Measurements from ENCODE around the gene WBP2. TPM values are rescaled to one million over a fixed set of nuclear protein-coding genes. Genes with fewer than 3 reads are reported as not detected.

Gene WBP2
- total and polyA plus RNA-seq, 5 donors from 2014 or later: 77.7 to 118 (median 92.2) TPM

DNA sequence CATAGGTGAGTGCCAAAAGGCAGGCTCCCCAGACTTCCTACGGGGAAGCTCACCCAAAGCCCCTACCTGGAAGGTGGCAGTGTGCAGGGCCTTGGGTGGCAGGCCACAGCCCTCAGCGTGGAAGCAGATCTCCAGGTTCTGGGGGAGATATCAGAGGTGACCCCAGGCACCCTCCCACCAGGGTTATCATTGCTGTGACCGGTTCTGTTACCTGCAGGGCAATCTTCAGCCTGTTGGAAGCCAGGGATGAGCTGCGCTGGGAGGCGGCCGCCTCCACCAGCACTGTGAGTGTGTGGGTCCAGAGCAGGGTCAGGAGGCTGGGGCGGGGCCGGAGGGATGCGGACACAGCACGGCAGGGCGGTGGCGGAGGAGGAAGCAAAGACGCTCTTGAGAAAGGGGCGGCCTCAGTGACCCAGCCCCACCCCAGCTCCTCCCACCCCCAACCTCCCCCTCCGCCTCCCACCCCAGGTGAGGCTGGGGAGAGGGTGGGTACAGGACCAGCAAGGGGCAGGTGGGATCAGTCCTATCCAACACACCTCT lies 24.0 kb downstream of the WBP2 start:
- H3K4me1 ChIP-seq (ENCODE audit: control insufficient read depth, insufficient read depth, low read length, poor library complexity, severe bottlenecking): peaks cover 44% of the 10 kb centered on the region

DNA sequence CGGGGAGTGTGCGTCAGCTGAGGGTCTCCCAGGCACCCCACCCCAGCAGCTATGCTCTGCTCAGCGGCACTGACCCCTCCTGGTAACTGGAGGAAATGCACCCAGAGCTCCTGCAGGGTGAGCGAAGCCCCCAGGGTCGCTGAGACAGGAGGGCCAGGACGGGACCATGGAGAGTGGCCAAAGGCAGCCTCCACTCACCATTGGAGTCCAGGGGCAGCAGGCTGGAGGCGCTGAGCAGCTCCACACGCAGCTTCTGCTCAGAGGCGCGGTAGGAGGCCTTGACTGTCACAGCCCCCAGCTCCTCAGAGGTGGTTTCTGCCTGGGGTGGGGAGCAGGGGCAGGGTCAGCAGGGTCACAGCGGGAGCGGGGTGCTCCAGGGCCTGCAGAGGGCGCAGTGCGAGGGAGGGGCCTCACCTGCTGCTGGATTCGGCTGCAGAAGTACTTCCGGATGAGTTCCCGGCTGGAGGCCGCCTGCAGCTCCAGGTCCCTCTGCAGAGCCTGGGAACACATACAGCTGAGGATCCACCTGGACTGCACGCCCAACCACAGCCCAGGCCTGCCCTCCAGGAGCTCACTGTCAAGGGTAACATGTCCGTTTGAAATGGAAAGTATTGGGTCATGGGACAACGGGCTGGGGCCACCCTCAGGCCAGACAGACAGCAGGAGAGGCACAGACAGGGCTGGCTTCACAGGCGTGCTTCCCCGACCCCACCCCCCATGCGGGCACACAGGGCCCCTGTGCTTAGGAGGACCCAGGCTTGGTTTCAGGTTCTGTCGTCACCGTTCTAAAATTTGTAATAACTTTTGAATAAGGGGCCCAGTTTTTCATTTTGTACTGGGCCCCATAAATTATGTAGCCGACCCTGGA lies 24.7 kb downstream of the WBP2 start:
- no peak overlapping the region for H3K4me3 ChIP-seq (ENCODE audit: low read depth, low read length)
- H3K27ac Mint-ChIP-seq: peak overlapping the region in 2 of 3 donors; percentile 20 to 32
- DNase-seq: peak in 1 of 3 donors; percentile 26
- H3K4me1 ChIP-seq (ENCODE audit: control insufficient read depth, insufficient read depth, low read length, poor library complexity, severe bottlenecking): peaks cover 44% of the 10 kb centered on the region
- H3K9me3 Mint-ChIP-seq: no peaks in the 10 kb centered on the region
- no peak overlapping the region for H3K4me3 Mint-ChIP-seq
- H3K36me3 Mint-ChIP-seq: peaks cover 13% of the 10 kb centered on the region
- peak overlapping the region; percentile 5 for H3K27ac ChIP-seq (ENCODE audit: insufficient read depth, low read length, poor library complexity, severe bottlenecking)
- peaks cover 4 to 47% (median 23%) of the 10 kb centered on the region in 4 donors for H3K4me1 Mint-ChIP-seq
- H3K27me3 Mint-ChIP-seq: no peaks in the 10 kb centered on the region
- ATAC-seq (ENCODE audit: low read depth in 2 of 2): no peak
- peaks cover 50% of the 10 kb centered on the region for H3K36me3 ChIP-seq (ENCODE audit: control insufficient read depth, insufficient read depth, low read length)
- no peaks in the 10 kb centered on the region for H3K27me3 ChIP-seq (ENCODE audit: control insufficient read depth, insufficient read depth, low read length)
- H3K9me3 ChIP-seq (ENCODE audit: control insufficient read depth in 2 of 2, low read length in 2 of 2): no peaks in the 10 kb centered on the region

More for the DNA sequence above, 24.0 kb downstream of the WBP2 start:
- H3K9me3 Mint-ChIP-seq: no peaks in the 10 kb centered on the region
- H3K4me3 ChIP-seq (ENCODE audit: low read depth, low read length): no peak overlapping the region
- peaks cover 53% of the 10 kb centered on the region for H3K36me3 ChIP-seq (ENCODE audit: control insufficient read depth, insufficient read depth, low read length)
- peak overlapping the region; percentile 55 for H3K27ac ChIP-seq (ENCODE audit: insufficient read depth, low read length, poor library complexity, severe bottlenecking)
- H3K9me3 ChIP-seq (ENCODE audit: control insufficient read depth in 2 of 2, low read length in 2 of 2): no peaks in the 10 kb centered on the region
- H3K27ac Mint-ChIP-seq: peak overlapping the region in 2 of 3 donors; percentile 20 to 32
- H3K36me3 Mint-ChIP-seq: peaks cover 13% of the 10 kb centered on the region
- H3K27me3 Mint-ChIP-seq: no peaks in the 10 kb centered on the region
- H3K27me3 ChIP-seq (ENCODE audit: control insufficient read depth, insufficient read depth, low read length): no peaks in the 10 kb centered on the region
- peaks cover 4 to 47% (median 23%) of the 10 kb centered on the region in 4 donors for H3K4me1 Mint-ChIP-seq
- H3K4me3 Mint-ChIP-seq: no peak overlapping the region
- ATAC-seq (ENCODE audit: low read depth in 2 of 2) (no peak), DNase-seq (no peak)

DNA sequence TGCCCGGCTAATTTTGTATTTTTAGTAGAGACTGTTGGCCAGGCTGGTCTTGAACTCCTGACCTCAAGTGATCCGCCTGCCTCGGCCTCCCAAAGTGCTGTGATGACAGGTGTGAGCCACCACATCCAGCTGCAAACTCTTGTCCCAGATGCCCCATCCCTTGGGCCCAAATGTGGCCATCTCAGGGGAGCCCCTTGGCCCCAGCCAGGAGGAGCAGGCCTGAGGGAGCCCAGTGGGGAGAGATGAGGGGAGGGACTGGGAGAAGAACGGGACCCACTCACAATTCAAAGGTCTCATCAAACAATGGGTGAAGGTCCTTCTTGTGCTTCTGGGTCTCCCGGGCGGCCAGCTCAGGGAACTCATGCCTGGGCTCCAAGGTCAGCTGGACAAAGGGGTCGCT lies 25.4 kb downstream of the WBP2 start:
- no peak for DNase-seq
- Mint-ChIP-seq H3K4me3 (no peak overlapping the region), H3K9me3 (no peaks in the 10 kb centered on the region), H3K27me3 (no peaks in the 10 kb centered on the region), H3K36me3 (peaks cover 13% of the 10 kb centered on the region), H3K4me1 (peaks cover 4 to 47% (median 21%) of the 10 kb centered on the region in 4 donors), H3K27ac (no peak overlapping the region)
- peaks cover 44% of the 10 kb centered on the region for H3K36me3 ChIP-seq (ENCODE audit: control insufficient read depth, insufficient read depth, low read length)
- H3K4me3 ChIP-seq (ENCODE audit: low read depth, low read length): no peak overlapping the region
- H3K27me3 ChIP-seq (ENCODE audit: control insufficient read depth, insufficient read depth, low read length): no peaks in the 10 kb centered on the region
- H3K9me3 ChIP-seq (ENCODE audit: control insufficient read depth in 2 of 2, low read length in 2 of 2): no peaks in the 10 kb centered on the region
- no peak for ATAC-seq (ENCODE audit: low read depth in 2 of 2)
- peaks cover 44% of the 10 kb centered on the region for H3K4me1 ChIP-seq (ENCODE audit: control insufficient read depth, insufficient read depth, low read length, poor library complexity, severe bottlenecking)
- no peak overlapping the region for H3K27ac ChIP-seq (ENCODE audit: insufficient read depth, low read length, poor library complexity, severe bottlenecking)

DNA sequence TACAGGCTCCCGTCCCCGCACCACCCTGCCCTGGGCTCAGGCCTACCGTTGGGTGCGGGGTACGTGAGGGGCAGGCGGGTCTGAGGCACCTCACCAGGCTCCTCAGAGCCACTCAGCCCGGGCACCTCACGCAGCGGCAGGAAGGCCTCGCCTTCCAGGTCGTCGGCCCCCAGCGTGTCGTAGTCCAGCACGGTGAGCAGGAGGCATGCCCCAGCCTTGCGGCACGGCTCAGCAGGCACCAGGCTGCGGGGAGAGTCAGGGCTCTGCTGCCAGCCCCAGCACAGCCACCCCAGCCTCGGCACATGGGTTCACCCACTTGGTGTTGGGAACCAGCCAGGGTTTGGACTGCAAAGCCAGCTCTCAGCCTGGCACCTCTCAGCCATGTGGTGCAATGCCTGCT lies 26.4 kb downstream of the WBP2 start:
- Histone ChIP-seq H3K4me3 (ENCODE audit: low read depth, low read length) (no peak overlapping the region), H3K4me1 (ENCODE audit: control insufficient read depth, insufficient read depth, low read length, poor library complexity, severe bottlenecking) (peaks cover 35% of the 10 kb centered on the region), H3K9me3 (ENCODE audit: control insufficient read depth in 2 of 2, low read length in 2 of 2) (no peaks in the 10 kb centered on the region), H3K27me3 (ENCODE audit: control insufficient read depth, insufficient read depth, low read length) (no peaks in the 10 kb centered on the region), H3K36me3 (ENCODE audit: control insufficient read depth, insufficient read depth, low read length) (peaks cover 34% of the 10 kb centered on the region), H3K27ac (ENCODE audit: insufficient read depth, low read length, poor library complexity, severe bottlenecking) (no peak overlapping the region)
- peaks cover 13% of the 10 kb centered on the region for H3K36me3 Mint-ChIP-seq
- no peaks in the 10 kb centered on the region for H3K27me3 Mint-ChIP-seq
- H3K9me3 Mint-ChIP-seq: no peaks in the 10 kb centered on the region
- DNase-seq (no peak), ATAC-seq (ENCODE audit: low read depth in 2 of 2) (no peak)
- peaks cover 4 to 38% (median 18%) of the 10 kb centered on the region in 4 donors for H3K4me1 Mint-ChIP-seq
- no peak overlapping the region for H3K27ac Mint-ChIP-seq
- H3K4me3 Mint-ChIP-seq: no peak overlapping the region

DNA sequence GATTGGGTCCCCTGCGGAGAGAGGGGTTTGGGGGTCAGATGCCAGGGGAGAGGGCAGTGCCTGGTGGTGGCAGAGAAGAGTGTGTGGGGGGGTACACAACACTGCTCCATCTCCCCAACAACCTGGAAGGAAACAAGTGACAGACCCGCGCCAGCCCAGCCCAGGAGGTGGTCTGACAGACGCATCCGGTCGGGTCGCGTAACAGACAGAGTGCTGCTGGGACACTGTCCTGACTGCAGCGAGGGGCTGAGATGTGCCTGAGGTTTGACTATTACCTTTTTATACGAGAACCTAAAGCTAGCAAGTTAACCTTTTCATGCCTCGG lies 27.1 kb downstream of the WBP2 start:
- Mint-ChIP-seq H3K27me3 (no peaks in the 10 kb centered on the region), H3K9me3 (no peaks in the 10 kb centered on the region), H3K27ac (peak overlapping the region in 2 of 3 donors; percentile 54 to 83), H3K36me3 (peaks cover 8% of the 10 kb centered on the region), H3K4me3 (peak overlapping the region in 3 of 4 donors; percentile 59 to 72 (median 72)), H3K4me1 (peaks cover 0 to 31% (median 11%) of the 10 kb centered on the region in 4 donors)
- Histone ChIP-seq H3K27ac (ENCODE audit: insufficient read depth, low read length, poor library complexity, severe bottlenecking) (peak overlapping the region; percentile 70), H3K36me3 (ENCODE audit: control insufficient read depth, insufficient read depth, low read length) (peaks cover 38% of the 10 kb centered on the region), H3K9me3 (ENCODE audit: control insufficient read depth in 2 of 2, low read length in 2 of 2) (no peaks in the 10 kb centered on the region), H3K4me1 (ENCODE audit: control insufficient read depth, insufficient read depth, low read length, poor library complexity, severe bottlenecking) (peaks cover 28% of the 10 kb centered on the region), H3K27me3 (ENCODE audit: control insufficient read depth, insufficient read depth, low read length) (no peaks in the 10 kb centered on the region), H3K4me3 (ENCODE audit: low read depth, low read length) (no peak overlapping the region)
- DNase-seq (no peak), ATAC-seq (ENCODE audit: low read depth in 2 of 2) (peak in 1 of 2 donors; percentile 18)

DNA sequence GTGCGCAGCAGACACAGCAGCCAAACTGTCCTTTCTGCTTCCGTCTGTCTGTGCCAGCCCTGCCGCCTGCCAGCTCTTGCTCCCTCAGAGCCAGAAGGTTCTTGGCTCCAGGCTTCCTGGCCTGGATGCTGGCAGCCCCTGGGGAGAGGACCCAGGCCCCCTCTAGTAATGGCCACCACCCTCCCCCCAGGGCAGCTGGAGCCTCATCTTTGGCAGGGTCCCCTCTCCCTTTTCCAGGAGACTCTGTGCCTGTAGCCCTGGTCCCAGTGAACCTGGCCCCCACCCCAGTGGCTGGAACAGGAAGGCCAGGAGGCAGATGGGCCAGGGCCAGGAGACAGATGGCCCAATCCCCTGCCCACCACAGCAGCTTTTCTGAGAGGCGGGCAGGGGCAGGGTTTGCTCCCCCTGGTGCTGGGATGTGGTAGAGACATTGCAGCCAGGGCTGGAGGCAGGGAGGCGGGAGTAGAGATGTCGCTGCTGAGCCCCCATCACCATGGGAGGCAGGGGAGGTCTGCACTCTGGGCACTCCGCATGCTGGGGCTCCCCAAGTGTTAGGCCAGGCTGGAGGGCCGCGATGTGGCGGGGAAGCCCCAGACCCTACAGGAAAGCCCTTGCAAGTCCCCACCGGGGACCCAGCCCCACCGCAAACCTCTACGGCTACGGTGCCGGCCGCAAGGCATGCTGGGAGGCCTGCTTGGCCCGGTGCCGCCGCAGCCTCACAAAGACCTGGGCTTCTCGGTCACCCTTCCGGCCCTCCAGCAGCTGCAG lies 27.6 kb downstream of the WBP2 start:
- Mint-ChIP-seq H3K27ac (peak overlapping the region; percentile 9 to 83 (median 54)), H3K27me3 (no peaks in the 10 kb centered on the region), H3K36me3 (peaks cover 8% of the 10 kb centered on the region), H3K4me3 (peak overlapping the region; percentile 47 to 72 (median 70)), H3K9me3 (no peaks in the 10 kb centered on the region), H3K4me1 (peaks cover 0 to 26% (median 9%) of the 10 kb centered on the region in 4 donors)
- Histone ChIP-seq H3K27me3 (ENCODE audit: control insufficient read depth, insufficient read depth, low read length) (no peaks in the 10 kb centered on the region), H3K4me1 (ENCODE audit: control insufficient read depth, insufficient read depth, low read length, poor library complexity, severe bottlenecking) (peaks cover 27% of the 10 kb centered on the region), H3K36me3 (ENCODE audit: control insufficient read depth, insufficient read depth, low read length) (peaks cover 38% of the 10 kb centered on the region), H3K4me3 (ENCODE audit: low read depth, low read length) (no peak overlapping the region), H3K9me3 (ENCODE audit: control insufficient read depth in 2 of 2, low read length in 2 of 2) (no peaks in the 10 kb centered on the region), H3K27ac (ENCODE audit: insufficient read depth, low read length, poor library complexity, severe bottlenecking) (peak overlapping the region; percentile 70)
- DNase-seq (peak; percentile 51 to 62 (median 57)), ATAC-seq (ENCODE audit: low read depth in 2 of 2) (peak; percentile 55 to 56)

DNA sequence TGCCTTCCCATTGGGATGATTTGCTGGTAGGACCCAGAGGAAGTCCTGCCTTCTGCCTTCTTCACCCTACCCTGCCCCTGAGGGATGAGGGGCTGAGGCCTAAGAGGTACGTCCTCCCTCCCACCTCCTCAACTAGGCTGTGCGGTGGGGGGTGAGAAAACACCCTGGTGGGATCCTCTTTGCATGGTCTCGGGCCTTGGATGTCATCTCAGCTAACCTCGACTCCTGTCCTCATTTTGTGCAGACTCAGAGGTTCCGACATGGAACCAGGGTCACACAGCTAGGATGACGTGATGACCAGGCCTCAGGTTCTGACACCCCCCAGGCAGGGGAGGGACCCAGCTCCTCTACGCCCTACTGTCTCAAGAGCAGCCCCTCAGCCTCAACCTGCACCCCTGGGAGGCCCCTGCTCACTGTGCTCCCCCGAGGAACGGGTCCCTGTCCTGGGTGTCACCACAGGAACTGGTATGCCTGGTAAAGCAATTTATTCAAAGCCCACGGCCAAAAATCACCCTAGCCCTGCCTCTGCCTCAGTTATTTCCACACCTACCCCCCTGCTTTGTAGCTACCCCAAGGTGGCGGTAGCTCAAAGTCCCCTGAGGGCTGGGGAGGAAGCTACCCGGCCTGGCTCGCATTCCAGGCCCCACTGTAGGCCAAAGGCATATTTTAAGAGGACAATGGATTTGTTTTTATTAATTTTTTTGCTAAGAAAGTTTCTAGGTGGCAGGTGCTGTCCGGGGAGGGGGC lies 28.4 kb downstream of the WBP2 start:
- H3K9me3 ChIP-seq (ENCODE audit: control insufficient read depth in 2 of 2, low read length in 2 of 2): no peaks in the 10 kb centered on the region
- peaks cover 4% of the 10 kb centered on the region for H3K36me3 Mint-ChIP-seq

More for the DNA sequence above, 28.4 kb downstream of the WBP2 start:
- ATAC-seq (ENCODE audit: low read depth in 2 of 2): no peak
- H3K27me3 Mint-ChIP-seq: no peaks in the 10 kb centered on the region
- DNase-seq: no peak
- Histone ChIP-seq H3K27me3 (ENCODE audit: control insufficient read depth, insufficient read depth, low read length) (no peaks in the 10 kb centered on the region), H3K4me3 (ENCODE audit: low read depth, low read length) (no peak overlapping the region), H3K4me1 (ENCODE audit: control insufficient read depth, insufficient read depth, low read length, poor library complexity, severe bottlenecking) (peaks cover 27% of the 10 kb centered on the region), H3K36me3 (ENCODE audit: control insufficient read depth, insufficient read depth, low read length) (peaks cover 36% of the 10 kb centered on the region), H3K27ac (ENCODE audit: insufficient read depth, low read length, poor library complexity, severe bottlenecking) (peak overlapping the region; percentile 70)
- peaks cover 0 to 27% (median 10%) of the 10 kb centered on the region in 4 donors for H3K4me1 Mint-ChIP-seq
- no peak overlapping the region for H3K4me3 Mint-ChIP-seq
- H3K27ac Mint-ChIP-seq: peak overlapping the region in 1 of 3 donors; percentile 73
- H3K9me3 Mint-ChIP-seq: no peaks in the 10 kb centered on the region

Measured in CD4-positive, CD25-positive, alpha-beta regulatory T cell (primary cell).